Gastroesophageal sphincter (tissue), 4 donors: ENCODE measurements around the gene VPS13A. TPM values are rescaled to one million over a fixed set of nuclear protein-coding genes. Genes with fewer than 3 reads are reported as not detected.

Source experiments
- ATAC-seq: fragments of 150-250 bp; one replicate; pipeline ENCODE4 v1.9.1; 2016; ENCODE audit warnings: mild to moderate bottlenecking, moderate library complexity
- H3K27ac ChIP-seq, 4 donors: fragments of 200-600 bp; sonication (generic) in 3 of 4; 1 replicate in 3 of 4; 2 replicates in 1 of 4; pipeline ENCODE4 v1.5.1; 2016 to 2019
- H3K27me3 ChIP-seq: fragments of 200-600 bp; sonication (generic); one replicate; pipeline ENCODE4 v1.5.1; 2019
- H3K36me3 ChIP-seq, 2 donors: fragments of 200-600 bp; sonication (generic); one replicate each; pipeline ENCODE4 v1.5.1; 2019; ENCODE audit warnings: control low read depth in 1 of 2
- H3K4me1 ChIP-seq, 3 donors: fragments of 200-600 bp; sonication (generic); 1 replicate in 2 of 3; 2 replicates in 1 of 3; pipeline ENCODE4 v1.5.1; 2016 to 2019; ENCODE audit warnings: control low read depth in 2 of 3
- H3K4me3 ChIP-seq, 2 donors: fragments of 200-600 bp; sonication (generic); one replicate each; pipeline ENCODE4 v1.5.1; 2019; ENCODE audit warnings: mild to moderate bottlenecking in 1 of 2, moderate library complexity in 1 of 2
- H3K9me3 ChIP-seq, 3 donors: fragments of 200-600 bp; sonication (generic); one replicate each; pipeline ENCODE4 v1.5.1; 2017 to 2019; ENCODE audit warnings: control low read depth in 2 of 3
- EP300 ChIP-seq: sonication (generic); formaldehyde crosslinking; IDR thresholded peaks from one replicate; pipeline ENCODE4 v1.6.1; 2017; ENCODE audit warnings: antibody characterized with exemption, mild to moderate bottlenecking
- POLR2A ChIP-seq, 2 donors: fragments of 450-650 bp; IDR thresholded peaks; one replicate each; pipeline ENCODE4 v1.6.1; 2017; ENCODE audit warnings: antibody characterized with exemption in 2 of 2, mild to moderate bottlenecking in 2 of 2, moderate library complexity in 1 of 2
- POLR2AphosphoS5 ChIP-seq: sonication (generic); formaldehyde crosslinking; IDR thresholded peaks from one replicate; pipeline ENCODE4 v1.6.1; 2017; ENCODE audit warnings: antibody characterized with exemption
- WGBS, 2 donors: methylation state at CpG; one replicate each; pipeline ENCODE4 v1.1.5; 2018; ENCODE audit warnings: low coverage in 1 of 2; 5-methylcytosine and 5-hydroxymethylcytosine counted together
- total RNA-seq, 4 donors: library from RNA; depleted of rRNA; stranded (reverse); fragments of >200 nt; gene quantifications; one replicate each; pipeline ENCODE4 v1.1.0, GENCODE V29; 2016
- TF ChIP-seq, protein P1 (sequence below), 4 experiments: fragments of 200-600 bp in 2 of 4; fragments of 450-650 bp in 2 of 4; sonication (generic) in 1 of 4; IDR thresholded peaks; one replicate each; pipeline ENCODE4 v1.5.1; 2017 to 2019; ENCODE audit warnings: antibody characterized with exemption in 4 of 4, mild to moderate bottlenecking in 2 of 4, moderate library complexity in 2 of 4

The VPS13A gene
- total RNA-seq, 4 donors from 2014 or later: 33.7 to 79.7 (median 42.6) TPM

DNA sequence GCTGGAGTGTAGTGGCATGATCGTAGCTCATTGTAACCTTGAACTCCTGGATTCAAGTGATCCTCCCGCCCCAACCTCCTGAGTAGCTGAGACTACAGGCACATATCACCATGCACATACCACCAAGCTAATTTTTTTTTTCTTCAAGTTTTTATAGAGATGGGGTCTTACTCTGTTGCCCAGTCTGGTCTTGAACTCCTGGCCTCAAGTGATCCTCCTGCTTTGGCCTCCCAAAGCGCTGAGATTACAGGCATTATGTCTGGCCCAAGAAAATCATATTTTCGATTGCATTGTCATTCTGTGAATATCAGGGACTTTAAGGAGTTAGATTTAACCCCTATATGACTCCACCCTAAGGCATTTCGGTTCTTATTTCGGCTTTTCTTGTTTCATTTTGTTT lies 116.6 kb downstream of the VPS13A start:
- Histone ChIP-seq H3K36me3 (peaks cover 0 to 9% of the 10 kb centered on the region in 2 donors), H3K27me3 (no peaks in the 10 kb centered on the region), H3K4me3 (no peak overlapping the region), H3K27ac (no peak overlapping the region), H3K4me1 (no peaks in the 10 kb centered on the region), H3K9me3 (no peaks in the 10 kb centered on the region)
- no peak for ATAC-seq
- WGBS, 2 donors: 95 to 97% methylated on average over 6 of the region's 6 CpGs
- no peak for TF ChIP-seq POLR2AphosphoS5
- TF ChIP-seq, protein P1, sequence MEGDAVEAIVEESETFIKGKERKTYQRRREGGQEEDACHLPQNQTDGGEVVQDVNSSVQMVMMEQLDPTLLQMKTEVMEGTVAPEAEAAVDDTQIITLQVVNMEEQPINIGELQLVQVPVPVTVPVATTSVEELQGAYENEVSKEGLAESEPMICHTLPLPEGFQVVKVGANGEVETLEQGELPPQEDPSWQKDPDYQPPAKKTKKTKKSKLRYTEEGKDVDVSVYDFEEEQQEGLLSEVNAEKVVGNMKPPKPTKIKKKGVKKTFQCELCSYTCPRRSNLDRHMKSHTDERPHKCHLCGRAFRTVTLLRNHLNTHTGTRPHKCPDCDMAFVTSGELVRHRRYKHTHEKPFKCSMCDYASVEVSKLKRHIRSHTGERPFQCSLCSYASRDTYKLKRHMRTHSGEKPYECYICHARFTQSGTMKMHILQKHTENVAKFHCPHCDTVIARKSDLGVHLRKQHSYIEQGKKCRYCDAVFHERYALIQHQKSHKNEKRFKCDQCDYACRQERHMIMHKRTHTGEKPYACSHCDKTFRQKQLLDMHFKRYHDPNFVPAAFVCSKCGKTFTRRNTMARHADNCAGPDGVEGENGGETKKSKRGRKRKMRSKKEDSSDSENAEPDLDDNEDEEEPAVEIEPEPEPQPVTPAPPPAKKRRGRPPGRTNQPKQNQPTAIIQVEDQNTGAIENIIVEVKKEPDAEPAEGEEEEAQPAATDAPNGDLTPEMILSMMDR (IDR thresholded peaks at IDR 0.05): no peak

DNA sequence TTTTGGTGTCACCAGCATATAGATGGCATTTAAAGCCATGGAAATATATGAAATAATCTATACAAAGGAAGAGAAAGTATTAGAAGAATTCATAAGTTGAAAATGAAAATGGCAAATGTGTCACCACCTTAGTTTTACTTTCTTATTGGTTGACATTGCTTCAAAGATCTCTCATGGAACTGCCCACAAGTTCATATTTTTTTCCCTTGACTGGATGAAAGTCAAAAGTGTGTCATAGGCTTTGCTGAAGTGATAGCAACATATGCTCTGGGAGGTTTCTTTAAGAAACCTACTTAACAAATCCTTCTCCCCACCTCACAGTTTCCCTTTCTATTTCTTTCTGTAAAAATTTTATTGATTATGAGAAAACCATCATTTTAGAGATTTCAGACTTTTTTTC lies 127.2 kb downstream of the VPS13A start:
- no peak overlapping the region for H3K27ac ChIP-seq
- no peak for TF ChIP-seq EP300
- TF ChIP-seq, protein P1 (IDR thresholded peaks at IDR 0.05): no peak
- no peak for TF ChIP-seq POLR2AphosphoS5
- no peak for TF ChIP-seq POLR2A (IDR thresholded peaks at IDR 0.05)
- peaks cover 0 to 13% of the 10 kb centered on the region in 2 donors for H3K36me3 ChIP-seq
- H3K27me3 ChIP-seq: no peaks in the 10 kb centered on the region
- no peak for ATAC-seq
- no peaks in the 10 kb centered on the region for H3K9me3 ChIP-seq
- no peak overlapping the region for H3K4me3 ChIP-seq
- H3K4me1 ChIP-seq: no peaks in the 10 kb centered on the region

DNA sequence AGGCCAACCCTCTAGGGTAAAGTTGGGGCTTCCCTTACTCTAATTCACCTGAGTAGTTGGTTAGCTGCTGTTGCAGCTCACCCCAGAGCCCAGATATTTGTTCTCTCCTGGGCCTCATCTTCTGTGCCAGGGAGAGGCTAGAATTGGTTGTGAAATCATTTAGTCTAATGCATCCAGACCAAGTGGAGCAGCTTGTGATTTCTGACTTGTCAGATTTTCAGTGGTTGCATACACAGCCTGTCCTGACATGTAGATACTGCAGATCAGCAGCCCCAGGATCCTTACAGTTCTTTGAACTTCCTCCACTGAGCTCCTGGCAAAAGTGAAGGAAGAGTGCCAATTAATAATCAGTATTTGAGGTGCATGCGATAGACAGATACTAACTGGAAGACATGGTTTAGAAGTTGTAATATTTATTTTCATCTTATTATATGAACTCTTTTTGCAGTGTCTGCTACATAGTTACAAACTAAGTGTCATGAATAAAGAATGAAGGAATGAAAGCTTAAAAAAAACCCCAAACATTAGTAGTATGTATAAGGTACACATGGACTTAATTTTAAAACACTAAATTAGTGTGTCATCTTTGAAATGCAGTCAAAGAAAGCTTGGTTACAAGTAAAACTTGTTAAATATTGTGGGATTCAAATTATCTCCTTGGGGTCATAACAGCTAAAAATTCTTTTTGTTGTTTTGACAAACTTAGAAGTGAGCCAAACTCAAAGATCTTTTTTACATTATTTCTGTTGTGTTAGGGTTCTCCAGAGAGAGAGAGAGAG lies 128.5 kb downstream of the VPS13A start:
- Histone ChIP-seq H3K27ac (no peak overlapping the region), H3K4me1 (no peaks in the 10 kb centered on the region), H3K9me3 (no peaks in the 10 kb centered on the region), H3K36me3 (peaks cover 0 to 20% of the 10 kb centered on the region in 2 donors), H3K4me3 (no peak overlapping the region), H3K27me3 (no peaks in the 10 kb centered on the region)
- 85% methylated on average over 1 of the region's 1 CpG; no CpG with 5 or more reads in 1 of the 2 donors for WGBS, 2 donors
- ATAC-seq: no peak
- TF ChIP-seq, protein P1 (IDR thresholded peaks at IDR 0.05): no peak
- TF ChIP-seq EP300 (no peak), POLR2AphosphoS5 (no peak), POLR2A (IDR thresholded peaks at IDR 0.05) (no peak)

DNA sequence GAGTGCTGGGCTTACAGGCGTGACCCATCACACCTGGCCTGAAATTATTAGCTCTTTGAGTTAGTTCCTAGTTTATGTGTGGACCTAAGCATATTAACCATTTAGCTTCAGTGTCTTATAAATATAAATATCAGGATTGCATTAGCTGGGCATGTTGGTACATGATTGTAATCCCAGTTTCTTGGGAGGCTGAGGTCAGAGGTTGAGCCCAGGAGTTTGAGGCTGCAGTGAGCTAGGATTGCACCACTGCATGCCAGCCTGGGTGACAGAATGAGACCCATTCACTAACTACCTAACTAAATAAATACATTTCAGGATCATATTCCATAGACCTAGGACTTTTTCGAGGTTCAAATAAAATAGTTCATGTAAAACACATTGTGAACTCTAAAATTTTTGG lies 129.8 kb downstream of the VPS13A start:
- WGBS, 2 donors: 94 to 100% methylated on average over 2 of the region's 2 CpGs
- ATAC-seq: no peak
- peaks cover 0 to 27% of the 10 kb centered on the region in 2 donors for H3K36me3 ChIP-seq
- H3K9me3 ChIP-seq: no peaks in the 10 kb centered on the region
- H3K4me1 ChIP-seq: no peaks in the 10 kb centered on the region
- H3K27me3 ChIP-seq: no peaks in the 10 kb centered on the region
- H3K27ac ChIP-seq: no peak overlapping the region
- no peak for TF ChIP-seq POLR2A (IDR thresholded peaks at IDR 0.05)
- TF ChIP-seq EP300: no peak
- TF ChIP-seq, protein P1 (IDR thresholded peaks at IDR 0.05): no peak
- TF ChIP-seq POLR2AphosphoS5: no peak
- H3K4me3 ChIP-seq: no peak overlapping the region

DNA sequence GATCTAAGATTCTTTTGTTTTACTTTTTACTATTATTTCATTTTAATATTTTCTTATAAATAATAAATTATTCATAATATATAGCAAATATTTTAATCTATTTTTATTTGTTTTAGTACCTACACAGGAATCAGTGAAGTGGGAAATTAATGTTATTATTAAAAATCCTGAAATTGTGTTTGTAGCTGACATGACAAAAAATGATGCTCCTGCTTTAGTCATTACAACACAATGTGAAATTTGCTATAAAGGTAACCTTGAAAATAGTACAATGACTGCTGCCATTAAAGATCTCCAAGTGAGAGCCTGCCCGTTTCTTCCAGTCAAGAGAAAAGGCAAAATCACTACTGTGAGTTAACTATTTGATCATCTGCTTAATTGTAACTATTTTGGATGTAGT lies 138.7 kb downstream of the VPS13A start:
- no peak for ATAC-seq

More for the DNA sequence above, 138.7 kb downstream of the VPS13A start:
- no peak for TF ChIP-seq POLR2A (IDR thresholded peaks at IDR 0.05)
- TF ChIP-seq, protein P1 (IDR thresholded peaks at IDR 0.05): no peak
- TF ChIP-seq EP300: no peak
- no peak for TF ChIP-seq POLR2AphosphoS5
- Histone ChIP-seq H3K4me1 (no peaks in the 10 kb centered on the region), H3K4me3 (no peak overlapping the region), H3K27me3 (no peaks in the 10 kb centered on the region), H3K9me3 (no peaks in the 10 kb centered on the region), H3K27ac (no peak overlapping the region), H3K36me3 (peaks cover 0 to 22% of the 10 kb centered on the region in 2 donors)
- 71 to 90% methylated on average over 1 of the region's 1 CpG for WGBS, 2 donors
